Neural cell (in vitro differentiated cells): Measurements from ENCODE around the gene CHML.

ENCODE experiments used
- EP300 ChIP-seq: fragments of 450-650 bp; conservative IDR thresholded peaks from 2 replicates; pipeline ENCODE4 v1.6.1; 2014; ENCODE audit warnings: antibody characterized with exemption, mild to moderate bottlenecking, moderate library complexity; ENCODE audit not compliant: poor library complexity, severe bottlenecking
- EZH2 ChIP-seq: fragments of 200-600, 300-800 bp; shearing (Covaris generic), sonication (generic); IDR thresholded peaks from 2 replicates; pipeline ENCODE4 v1.6.1; 2014; ENCODE audit warnings: antibody characterized with exemption, low read length, borderline replicate concordance, mild to moderate bottlenecking; ENCODE audit not compliant: insufficient read depth, poor library complexity, severe bottlenecking
- MXI1 ChIP-seq: fragments of 450-650 bp; conservative IDR thresholded peaks from 2 replicates; pipeline ENCODE4 v1.6.1; 2014; ENCODE audit warnings: antibody characterized with exemption, mild to moderate bottlenecking; ENCODE audit not compliant: poor library complexity, severe bottlenecking
- POLR2AphosphoS5 ChIP-seq: IDR thresholded peaks from 2 replicates; pipeline ENCODE4 v1.6.1; 2012
- RAD21 ChIP-seq: fragments of 450-650 bp; conservative IDR thresholded peaks from 2 replicates; pipeline ENCODE4 v1.6.1; 2014; ENCODE audit warnings: antibody characterized with exemption, mild to moderate bottlenecking, moderate library complexity
- SMC3 ChIP-seq: fragments of 450-650 bp; conservative IDR thresholded peaks from 2 replicates; pipeline ENCODE4 v1.6.1; 2014; ENCODE audit warnings: antibody characterized with exemption, mild to moderate bottlenecking, moderate library complexity; ENCODE audit not compliant: poor library complexity
- TAF1 ChIP-seq: IDR thresholded peaks from 2 replicates; pipeline ENCODE4 v1.6.1; 2012; ENCODE audit warnings: low read depth
- TF ChIP-seq, protein P1 (sequence below): fragments of 450-650 bp; IDR thresholded peaks from 2 replicates; pipeline ENCODE4 v1.5.1; 2014; ENCODE audit warnings: antibody characterized with exemption, mild to moderate bottlenecking, moderate library complexity; ENCODE audit not compliant: poor library complexity, severe bottlenecking
- TF ChIP-seq, protein P2 (sequence below): IDR thresholded peaks from 2 replicates; pipeline ENCODE4 v1.6.1; 2012; ENCODE audit warnings: borderline replicate concordance

DNA sequence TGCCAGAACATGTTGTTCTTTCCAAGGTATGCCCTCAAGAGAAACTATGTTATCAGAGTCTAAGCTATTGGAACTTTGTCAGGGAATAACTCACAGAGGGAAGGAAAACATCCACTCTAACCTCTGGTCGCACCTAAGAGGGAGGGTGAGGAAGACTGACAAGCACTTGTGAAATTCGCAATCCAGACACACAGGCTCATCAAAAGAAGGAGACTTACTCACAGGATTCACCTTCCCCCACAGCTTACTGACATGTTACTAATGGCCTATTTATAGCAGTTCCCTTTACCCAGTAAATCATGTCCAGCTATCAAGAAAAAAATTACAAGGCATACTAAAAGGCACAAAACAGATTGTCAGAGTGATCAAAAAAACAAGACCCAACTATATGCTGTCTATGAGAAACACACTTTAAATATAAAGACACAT lies 48.8 kb upstream of the CHML start:
- TF ChIP-seq, protein P1, sequence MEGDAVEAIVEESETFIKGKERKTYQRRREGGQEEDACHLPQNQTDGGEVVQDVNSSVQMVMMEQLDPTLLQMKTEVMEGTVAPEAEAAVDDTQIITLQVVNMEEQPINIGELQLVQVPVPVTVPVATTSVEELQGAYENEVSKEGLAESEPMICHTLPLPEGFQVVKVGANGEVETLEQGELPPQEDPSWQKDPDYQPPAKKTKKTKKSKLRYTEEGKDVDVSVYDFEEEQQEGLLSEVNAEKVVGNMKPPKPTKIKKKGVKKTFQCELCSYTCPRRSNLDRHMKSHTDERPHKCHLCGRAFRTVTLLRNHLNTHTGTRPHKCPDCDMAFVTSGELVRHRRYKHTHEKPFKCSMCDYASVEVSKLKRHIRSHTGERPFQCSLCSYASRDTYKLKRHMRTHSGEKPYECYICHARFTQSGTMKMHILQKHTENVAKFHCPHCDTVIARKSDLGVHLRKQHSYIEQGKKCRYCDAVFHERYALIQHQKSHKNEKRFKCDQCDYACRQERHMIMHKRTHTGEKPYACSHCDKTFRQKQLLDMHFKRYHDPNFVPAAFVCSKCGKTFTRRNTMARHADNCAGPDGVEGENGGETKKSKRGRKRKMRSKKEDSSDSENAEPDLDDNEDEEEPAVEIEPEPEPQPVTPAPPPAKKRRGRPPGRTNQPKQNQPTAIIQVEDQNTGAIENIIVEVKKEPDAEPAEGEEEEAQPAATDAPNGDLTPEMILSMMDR: no peak
- no peak for TF ChIP-seq SMC3
- no peak for TF ChIP-seq EZH2
- no peak for TF ChIP-seq EP300
- no peak for TF ChIP-seq MXI1
- TF ChIP-seq POLR2AphosphoS5: no peak
- TF ChIP-seq, protein P2, sequence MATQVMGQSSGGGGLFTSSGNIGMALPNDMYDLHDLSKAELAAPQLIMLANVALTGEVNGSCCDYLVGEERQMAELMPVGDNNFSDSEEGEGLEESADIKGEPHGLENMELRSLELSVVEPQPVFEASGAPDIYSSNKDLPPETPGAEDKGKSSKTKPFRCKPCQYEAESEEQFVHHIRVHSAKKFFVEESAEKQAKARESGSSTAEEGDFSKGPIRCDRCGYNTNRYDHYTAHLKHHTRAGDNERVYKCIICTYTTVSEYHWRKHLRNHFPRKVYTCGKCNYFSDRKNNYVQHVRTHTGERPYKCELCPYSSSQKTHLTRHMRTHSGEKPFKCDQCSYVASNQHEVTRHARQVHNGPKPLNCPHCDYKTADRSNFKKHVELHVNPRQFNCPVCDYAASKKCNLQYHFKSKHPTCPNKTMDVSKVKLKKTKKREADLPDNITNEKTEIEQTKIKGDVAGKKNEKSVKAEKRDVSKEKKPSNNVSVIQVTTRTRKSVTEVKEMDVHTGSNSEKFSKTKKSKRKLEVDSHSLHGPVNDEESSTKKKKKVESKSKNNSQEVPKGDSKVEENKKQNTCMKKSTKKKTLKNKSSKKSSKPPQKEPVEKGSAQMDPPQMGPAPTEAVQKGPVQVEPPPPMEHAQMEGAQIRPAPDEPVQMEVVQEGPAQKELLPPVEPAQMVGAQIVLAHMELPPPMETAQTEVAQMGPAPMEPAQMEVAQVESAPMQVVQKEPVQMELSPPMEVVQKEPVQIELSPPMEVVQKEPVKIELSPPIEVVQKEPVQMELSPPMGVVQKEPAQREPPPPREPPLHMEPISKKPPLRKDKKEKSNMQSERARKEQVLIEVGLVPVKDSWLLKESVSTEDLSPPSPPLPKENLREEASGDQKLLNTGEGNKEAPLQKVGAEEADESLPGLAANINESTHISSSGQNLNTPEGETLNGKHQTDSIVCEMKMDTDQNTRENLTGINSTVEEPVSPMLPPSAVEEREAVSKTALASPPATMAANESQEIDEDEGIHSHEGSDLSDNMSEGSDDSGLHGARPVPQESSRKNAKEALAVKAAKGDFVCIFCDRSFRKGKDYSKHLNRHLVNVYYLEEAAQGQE: no peak
- TF ChIP-seq RAD21: no peak
- no peak for TF ChIP-seq TAF1
